Limb (tissue), 2 donors: ENCODE measurements around the gene HSD17B7.
"Not testable (repeated sequence)": the region's sequence is repeated elsewhere in the genome, so short reads cannot be mapped to it uniquely, and the experiment has no call there.

ENCODE experiments used
- DNase-seq, 2 donors: peaks; one replicate each; pipeline ENCODE4 v3.0.0-alpha.2; 2016; ENCODE audit errors: extremely low spot score in 2 of 2

HSD17B7 gene

GRCh38 chr1:162790303-162790984 is at the start of gene HSD17B7:
Gene HSD17B7, plus strand, starts transcription at chr1:162790702. Its CDS starts 99 bp downstream, at chr1:162790801.
- peak; percentile 60 to 80 for DNase-seq

- no peak for DNase-seq
These were observed 49.7 kb upstream of the HSD17B7 start for GRCh38 chr1:162740755-162741154.

GRCh38 chr1:162741574-162741973 is 48.9 kb upstream of the HSD17B7 start:
- no peak for DNase-seq

- not testable (repeated sequence) for DNase-seq
These were observed 44.1 kb upstream of the HSD17B7 start for GRCh38 chr1:162746264-162746942.

- no peak for DNase-seq
These were observed 37.4 kb upstream of the HSD17B7 start for GRCh38 chr1:162753001-162753658.

GRCh38 chr1:162753998-162754585 is 36.4 kb upstream of the HSD17B7 start:
- DNase-seq, result no peak

- no peak for DNase-seq
These were observed 35.2 kb upstream of the HSD17B7 start for GRCh38 chr1:162755306-162755705.

- DNase-seq, result no peak
These were observed 34.0 kb upstream of the HSD17B7 start for GRCh38 chr1:162756523-162756922.

GRCh38 chr1:162757476-162757875 is 33.0 kb upstream of the HSD17B7 start:
- DNase-seq, result no peak

- no peak for DNase-seq
These were observed 24.7 kb upstream of the HSD17B7 start for GRCh38 chr1:162765788-162766187.

- DNase-seq, result no peak
These were observed 17.8 kb upstream of the HSD17B7 start for GRCh38 chr1:162772571-162773154.

- no peak for DNase-seq
These were observed 16.5 kb upstream of the HSD17B7 start for GRCh38 chr1:162774007-162774406.

- no peak for DNase-seq
These were observed 11.5 kb upstream of the HSD17B7 start for GRCh38 chr1:162779043-162779442.

- peak in 1 of 2 donors; percentile 1 for DNase-seq
These were observed 7.8 kb upstream of the HSD17B7 start for GRCh38 chr1:162782671-162783070.

- DNase-seq, result not testable (repeated sequence)
These were observed 5.6 kb upstream of the HSD17B7 start for GRCh38 chr1:162784926-162785325.

- peak in 1 of 2 donors; percentile 32 for DNase-seq
These were observed 1.7 kb upstream of the HSD17B7 start for GRCh38 chr1:162788783-162789182.

GRCh38 chr1:162790985-162791357 is 469 bp downstream of the HSD17B7 start:
- not testable (repeated sequence) for DNase-seq

- not testable (repeated sequence) for DNase-seq
These were observed 3.8 kb downstream of the HSD17B7 start for GRCh38 chr1:162794284-162794683.

- not testable (repeated sequence) for DNase-seq
These were observed 6.2 kb downstream of the HSD17B7 start for GRCh38 chr1:162796617-162797279.

GRCh38 chr1:162799995-162800830 is 9.7 kb downstream of the HSD17B7 start:
- DNase-seq, result peak; percentile 52 to 75
